Colonic mucosa (tissue), 4 donors: ENCODE results near the gene SF3B4. TPM values are rescaled to one million over a fixed set of nuclear protein-coding genes. Genes with fewer than 3 reads are reported as not detected.

ENCODE experiments used
- DNase-seq: peaks from one replicate; pipeline ENCODE4 v3.0.0-alpha.2; 2020
- H3K27ac ChIP-seq: fragments of 200-600 bp; one replicate; pipeline ENCODE4 v1.8.0; 2021
- H3K27me3 ChIP-seq: fragments of 200-600 bp; one replicate; pipeline ENCODE4 v1.8.0; 2021
- H3K36me3 ChIP-seq: fragments of 200-600 bp; one replicate; pipeline ENCODE4 v1.8.0; 2021
- H3K4me1 ChIP-seq: fragments of 200-600 bp; one replicate; pipeline ENCODE4 v1.8.0; 2021; ENCODE audit warnings: mild to moderate bottlenecking
- H3K4me3 ChIP-seq: fragments of 200-600 bp; one replicate; pipeline ENCODE4 v1.8.0; 2021
- H3K9ac ChIP-seq, 2 donors: one replicate each; pipeline ENCODE4 v1.7.0; 2013; ENCODE audit warnings: control low read depth in 2 of 2, low read depth in 2 of 2, low read length in 2 of 2
- H3K9me3 ChIP-seq: fragments of 200-600 bp; one replicate; pipeline ENCODE4 v1.8.0; 2021
- intact Hi-C: fragments of 100-400 bp; cut with DNase I; formaldehyde crosslinking; loops from one replicate; pipeline ENCODE4 v1.14.1; 2022
- total RNA-seq, 2 donors: library from RNA; stranded (reverse); fragmentation: NEBNext Ultra II Directional in 1 of 2; extraction: Animal tissue kit (Norgen Biotek cat#: 25700) in 1 of 2; gene quantifications; one replicate each; pipeline ENCODE4 v1.2.1, GENCODE V29; 2021
- TF ChIP-seq, protein P1 (sequence below): fragments of 200-600 bp; IDR thresholded peaks from one replicate; pipeline ENCODE4 v1.8.0; 2022; ENCODE audit warnings: antibody characterized with exemption, mild to moderate bottlenecking
- donor health status: healthy.
- donor health status: DM: no; HTN: no; CAD: no.
- donor health status: DM: no; HTN: no; CAD: no.

SF3B4 gene
- total RNA-seq, 2 donors from 2014 or later = 42.2 to 66.1 TPM

DNA sequence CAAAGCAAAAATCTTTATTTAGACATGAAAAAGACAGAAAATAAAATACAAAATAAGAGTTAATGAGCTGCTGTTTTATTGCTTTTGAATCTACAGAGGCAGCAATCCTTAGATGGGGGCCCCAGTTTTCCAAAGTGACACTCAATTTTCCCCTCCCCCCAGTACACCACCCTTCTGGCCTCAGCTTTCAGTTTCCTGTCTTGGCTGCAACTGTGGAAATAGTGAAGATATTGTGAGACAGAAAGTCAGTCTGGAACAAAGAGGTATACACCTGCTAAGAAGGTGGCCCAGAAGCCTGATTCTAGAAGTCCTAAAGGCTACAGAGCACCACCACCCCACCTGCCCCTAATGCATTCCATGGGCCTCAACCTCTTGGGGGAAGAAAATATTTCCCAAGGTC is 10.2 kb upstream of the SF3B4 start:
- H3K9me3 ChIP-seq = no peaks in the 10 kb centered on the region
- TF ChIP-seq, protein P1, sequence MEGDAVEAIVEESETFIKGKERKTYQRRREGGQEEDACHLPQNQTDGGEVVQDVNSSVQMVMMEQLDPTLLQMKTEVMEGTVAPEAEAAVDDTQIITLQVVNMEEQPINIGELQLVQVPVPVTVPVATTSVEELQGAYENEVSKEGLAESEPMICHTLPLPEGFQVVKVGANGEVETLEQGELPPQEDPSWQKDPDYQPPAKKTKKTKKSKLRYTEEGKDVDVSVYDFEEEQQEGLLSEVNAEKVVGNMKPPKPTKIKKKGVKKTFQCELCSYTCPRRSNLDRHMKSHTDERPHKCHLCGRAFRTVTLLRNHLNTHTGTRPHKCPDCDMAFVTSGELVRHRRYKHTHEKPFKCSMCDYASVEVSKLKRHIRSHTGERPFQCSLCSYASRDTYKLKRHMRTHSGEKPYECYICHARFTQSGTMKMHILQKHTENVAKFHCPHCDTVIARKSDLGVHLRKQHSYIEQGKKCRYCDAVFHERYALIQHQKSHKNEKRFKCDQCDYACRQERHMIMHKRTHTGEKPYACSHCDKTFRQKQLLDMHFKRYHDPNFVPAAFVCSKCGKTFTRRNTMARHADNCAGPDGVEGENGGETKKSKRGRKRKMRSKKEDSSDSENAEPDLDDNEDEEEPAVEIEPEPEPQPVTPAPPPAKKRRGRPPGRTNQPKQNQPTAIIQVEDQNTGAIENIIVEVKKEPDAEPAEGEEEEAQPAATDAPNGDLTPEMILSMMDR = no peak
- H3K36me3 ChIP-seq = no peaks in the 10 kb centered on the region
- peak overlapping the region; percentile 93 for H3K27ac ChIP-seq
- peak overlapping the region; percentile 27 to 98 for H3K9ac ChIP-seq
- H3K4me3 ChIP-seq = no peak overlapping the region
- no peak for DNase-seq
- peaks cover 13% of the 10 kb centered on the region for H3K4me1 ChIP-seq
- intact Hi-C loops = no loop called here
- no peaks in the 10 kb centered on the region for H3K27me3 ChIP-seq

DNA sequence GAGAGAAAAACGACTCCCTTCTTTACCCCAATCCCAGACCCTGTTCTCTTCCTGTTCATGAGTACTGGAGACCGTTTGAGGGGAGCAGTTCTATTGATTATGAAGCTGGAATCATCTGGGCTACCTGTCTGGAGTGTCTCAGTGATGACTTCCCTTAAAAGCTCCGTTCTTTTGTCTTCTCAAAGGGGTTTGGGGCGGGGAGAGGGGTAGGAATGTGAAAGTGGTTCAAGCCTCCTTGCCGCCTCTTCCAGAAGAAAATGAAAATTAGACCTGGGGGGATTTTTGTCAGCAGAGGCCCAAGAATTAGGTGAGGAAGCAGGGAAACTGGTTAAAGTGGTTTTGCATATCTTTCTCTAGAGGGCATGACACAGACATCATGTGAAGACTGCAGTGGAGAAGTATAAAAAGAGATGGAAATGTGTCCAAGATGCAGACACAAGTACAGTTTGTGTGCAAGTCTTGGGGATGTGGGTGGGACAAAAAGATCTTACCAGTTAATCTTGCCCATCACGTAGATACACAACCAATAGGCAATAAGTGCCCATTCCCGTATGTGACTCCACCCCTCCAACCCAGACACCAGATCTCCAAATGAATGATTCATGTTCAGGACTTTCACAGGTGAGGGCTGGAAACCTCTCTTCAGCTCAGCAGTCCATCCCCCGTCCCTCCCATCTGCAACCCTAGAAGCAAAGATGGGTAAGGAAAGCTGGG is 9.5 kb upstream of the SF3B4 start:
- H3K4me1 ChIP-seq = peaks cover 13% of the 10 kb centered on the region
- H3K9ac ChIP-seq = peak overlapping the region; percentile 33 to 98

DNA sequence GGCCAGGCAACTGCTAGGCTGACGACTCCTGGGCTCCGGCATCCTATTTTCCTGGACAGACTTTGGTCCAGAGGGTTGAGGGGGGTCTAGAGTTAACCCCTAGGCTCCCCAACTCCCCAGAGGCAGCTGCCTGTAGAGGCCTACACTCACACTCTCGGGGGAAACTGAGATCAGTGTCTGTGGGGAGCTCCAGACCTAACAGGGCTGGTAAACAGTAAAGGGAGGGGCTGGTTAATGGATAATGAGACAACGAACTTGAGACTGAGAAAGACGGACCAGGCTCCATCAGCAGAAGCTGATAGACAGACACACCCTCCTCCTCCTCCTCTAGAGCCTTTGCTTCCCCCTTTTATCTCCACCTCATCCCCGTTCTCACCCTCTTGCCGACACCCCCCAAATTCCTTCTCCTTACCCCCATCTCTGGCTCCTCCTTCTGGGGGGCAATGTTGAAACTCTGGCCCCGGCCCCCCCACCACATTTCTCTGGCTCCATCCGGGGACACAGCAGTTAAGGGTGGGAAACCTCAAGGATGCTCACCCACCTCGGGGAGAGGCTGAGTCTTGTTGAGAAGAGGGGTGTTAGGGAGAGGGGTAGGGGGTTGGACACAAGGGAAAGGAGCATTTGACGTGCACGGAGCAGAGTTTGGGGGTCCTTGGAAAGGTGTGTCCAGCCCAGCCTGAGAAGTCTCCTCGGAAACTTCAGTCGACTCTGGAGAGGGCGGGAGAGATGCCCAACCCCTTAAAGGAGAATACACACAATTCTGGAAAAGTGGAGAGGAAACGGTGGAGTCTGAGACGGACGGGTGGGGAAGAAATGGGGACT is 8.8 kb upstream of the SF3B4 start, which contains the start of gene MTMR11:
Gene MTMR11, minus strand, starts transcription at position 710 of the 822 bp plus-strand sequence. Its CDS starts 232 bp downstream, at position 478.
- TF ChIP-seq, protein P1 = no peak
- peak; percentile 84 for DNase-seq
- no peaks in the 10 kb centered on the region for H3K27me3 ChIP-seq
- peak within 1 kb of the TSS; percentile 38 for H3K4me3 ChIP-seq
- peak within 1 kb of the TSS; percentile 93 for H3K27ac ChIP-seq
- intact Hi-C loops = no loop called here
- H3K9ac ChIP-seq = peak within 1 kb of the TSS; percentile 83 to 98
- H3K4me1 ChIP-seq = peaks cover 13% of the 10 kb centered on the region
- H3K9me3 ChIP-seq = no peaks in the 10 kb centered on the region
- no peaks in the 10 kb centered on the region for H3K36me3 ChIP-seq

More for the DNA sequence above, 9.5 kb upstream of the SF3B4 start:
- intact Hi-C loops = no loop called here
- Histone ChIP-seq H3K27ac (peak overlapping the region; percentile 93), H3K9me3 (no peaks in the 10 kb centered on the region), H3K27me3 (no peaks in the 10 kb centered on the region), H3K36me3 (no peaks in the 10 kb centered on the region), H3K4me3 (peak overlapping the region; percentile 38)
- TF ChIP-seq, protein P1 = no peak
- peak; percentile 85 for DNase-seq

DNA sequence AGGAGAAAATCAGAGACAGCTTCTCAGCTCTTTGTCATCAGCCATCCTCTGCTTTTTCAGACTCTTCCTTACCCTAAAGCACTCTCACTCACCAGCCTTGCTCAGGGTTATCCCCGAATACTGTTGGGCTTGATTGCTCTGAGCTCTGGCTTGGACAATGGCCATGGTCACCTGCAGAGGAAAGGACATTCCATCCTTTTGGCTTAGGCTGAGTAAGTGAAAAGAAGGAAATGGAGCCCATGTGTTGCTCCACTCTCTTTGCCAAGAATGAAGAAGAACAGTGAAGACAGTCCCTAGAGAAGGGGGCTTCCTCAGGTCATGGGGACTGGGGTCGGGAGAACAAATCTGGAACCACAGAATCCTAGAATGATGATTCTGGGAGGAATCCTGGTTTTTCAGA is 6.8 kb upstream of the SF3B4 start:
- H3K4me1 ChIP-seq = peaks cover 7% of the 10 kb centered on the region
- TF ChIP-seq, protein P1 = no peak
- H3K27me3 ChIP-seq = no peaks in the 10 kb centered on the region
- no peaks in the 10 kb centered on the region for H3K9me3 ChIP-seq
- no peaks in the 10 kb centered on the region for H3K36me3 ChIP-seq
- peak overlapping the region in 1 of 2 donors; percentile 98 for H3K9ac ChIP-seq
- no peak for DNase-seq
- H3K27ac ChIP-seq = peak overlapping the region; percentile 98
- intact Hi-C loops = no loop called here
- peak overlapping the region; percentile 38 for H3K4me3 ChIP-seq

DNA sequence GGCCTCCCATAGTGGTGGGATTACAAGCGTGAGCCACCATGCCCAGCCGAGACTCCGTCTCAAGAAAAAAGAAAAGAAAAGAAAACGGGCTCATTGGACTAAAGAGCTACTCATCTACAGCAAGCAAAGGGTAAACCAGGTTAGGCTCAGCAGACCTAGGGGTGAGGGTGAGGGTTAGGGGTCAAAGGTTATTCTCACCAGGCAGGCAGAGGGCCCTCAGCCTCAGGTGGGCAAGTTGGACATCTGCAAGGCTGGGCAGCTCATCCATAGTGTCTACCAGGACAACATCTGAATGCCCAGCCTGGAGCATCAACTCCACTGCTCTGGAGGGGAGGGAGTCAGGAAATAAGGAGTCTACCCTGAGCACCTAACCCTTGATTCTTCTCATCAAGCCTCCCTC is 5.6 kb upstream of the SF3B4 start:
- intact Hi-C loops = no loop called here
- H3K9ac ChIP-seq = peak overlapping the region in 1 of 2 donors; percentile 98
- H3K4me3 ChIP-seq = peak overlapping the region; percentile 7
- no peak for DNase-seq
- peak overlapping the region; percentile 98 for H3K27ac ChIP-seq
- H3K27me3 ChIP-seq = no peaks in the 10 kb centered on the region
- TF ChIP-seq, protein P1 = no peak
- peaks cover 8% of the 10 kb centered on the region for H3K4me1 ChIP-seq
- H3K9me3 ChIP-seq = no peaks in the 10 kb centered on the region
- H3K36me3 ChIP-seq = no peaks in the 10 kb centered on the region
